Measurements from ENCODE around the gene TAGAP. TPM values are rescaled to one million over a fixed set of nuclear protein-coding genes. Genes with fewer than 3 reads are reported as not detected.

TAGAP gene
- total RNA-seq, 1 experiment from 2014 or later = 16.5 TPM

GRCh38 chr6:159008656-159009288 lies 36.0 kb downstream of the TAGAP start:
- Histone ChIP-seq H3K9ac (ENCODE audit: low read length) (no peak overlapping the region), H3K4me3 (ENCODE audit: low read length) (no peak overlapping the region), H3K4me2 (ENCODE audit: low read depth, low read length, poor library complexity, severe bottlenecking) (peak overlapping the region; percentile 10), H2AFZ (ENCODE audit: low read length) (no peak overlapping the region), H3K36me3 (ENCODE audit: insufficient read depth, low read length) (no peaks in the 10 kb centered on the region), H3K27me3 (ENCODE audit: low read length) (no peaks in the 10 kb centered on the region), H3K9me3 (ENCODE audit: low read length) (no peaks in the 10 kb centered on the region), H3K79me2 (ENCODE audit: low read length) (no peaks in the 10 kb centered on the region), H3K4me1 (ENCODE audit: low read length) (peaks cover 14% of the 10 kb centered on the region), H4K20me1 (ENCODE audit: insufficient read depth, low read depth, low read length) (no peaks in the 10 kb centered on the region), H3K27ac (ENCODE audit: low read length) (no peak overlapping the region), H3K9me2 (replicated peaks; ENCODE audit: insufficient read depth, low read length) (no peaks in the 10 kb centered on the region)
- DNase-seq = peak; percentile 86

GRCh38 chr6:159007510-159007909 lies 37.3 kb downstream of the TAGAP start:
- DNase-seq = no peak
- Histone ChIP-seq H3K79me2 (ENCODE audit: low read length) (no peaks in the 10 kb centered on the region), H3K36me3 (ENCODE audit: insufficient read depth, low read length) (no peaks in the 10 kb centered on the region), H3K9me3 (ENCODE audit: low read length) (no peaks in the 10 kb centered on the region), H3K4me3 (ENCODE audit: low read length) (no peak overlapping the region), H3K27ac (ENCODE audit: low read length) (no peak overlapping the region), H3K9ac (ENCODE audit: low read length) (no peak overlapping the region), H3K4me1 (ENCODE audit: low read length) (peaks cover 6% of the 10 kb centered on the region), H3K9me2 (replicated peaks; ENCODE audit: insufficient read depth, low read length) (no peaks in the 10 kb centered on the region), H3K27me3 (ENCODE audit: low read length) (no peaks in the 10 kb centered on the region), H2AFZ (ENCODE audit: low read length) (no peak overlapping the region), H3K4me2 (ENCODE audit: low read depth, low read length, poor library complexity, severe bottlenecking) (no peak overlapping the region), H4K20me1 (ENCODE audit: insufficient read depth, low read depth, low read length) (no peaks in the 10 kb centered on the region)

DNA sequence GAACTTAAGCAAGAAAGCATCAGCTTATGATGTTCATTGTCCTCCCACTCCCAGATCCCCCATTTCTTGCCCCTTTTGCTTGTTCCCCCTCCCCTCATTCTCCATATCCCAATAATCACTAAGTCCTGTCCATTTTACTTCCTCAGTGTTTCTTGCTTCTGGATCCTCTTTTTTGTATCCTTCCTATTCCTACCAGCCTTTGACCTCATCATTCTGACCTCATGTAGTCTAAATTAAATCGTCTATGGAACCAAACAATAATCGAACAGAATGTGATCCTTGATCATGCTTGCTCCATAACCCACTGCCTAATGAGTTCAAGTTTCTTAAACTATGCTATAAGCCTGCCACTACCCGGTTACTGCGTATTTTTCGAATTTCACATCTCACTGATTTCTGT lies 39.4 kb downstream of the TAGAP start:
- Histone ChIP-seq H3K27me3 (ENCODE audit: low read length) (no peaks in the 10 kb centered on the region), H3K27ac (ENCODE audit: low read length) (no peak overlapping the region), H2AFZ (ENCODE audit: low read length) (no peak overlapping the region), H3K36me3 (ENCODE audit: insufficient read depth, low read length) (no peaks in the 10 kb centered on the region), H3K9me3 (ENCODE audit: low read length) (no peaks in the 10 kb centered on the region), H3K4me3 (ENCODE audit: low read length) (no peak overlapping the region), H3K4me1 (ENCODE audit: low read length) (peaks cover 14% of the 10 kb centered on the region), H3K79me2 (ENCODE audit: low read length) (no peaks in the 10 kb centered on the region), H3K9me2 (replicated peaks; ENCODE audit: insufficient read depth, low read length) (no peaks in the 10 kb centered on the region), H3K4me2 (ENCODE audit: low read depth, low read length, poor library complexity, severe bottlenecking) (no peak overlapping the region), H4K20me1 (ENCODE audit: insufficient read depth, low read depth, low read length) (no peaks in the 10 kb centered on the region), H3K9ac (ENCODE audit: low read length) (no peak overlapping the region)
- DNase-seq = no peak

DNA sequence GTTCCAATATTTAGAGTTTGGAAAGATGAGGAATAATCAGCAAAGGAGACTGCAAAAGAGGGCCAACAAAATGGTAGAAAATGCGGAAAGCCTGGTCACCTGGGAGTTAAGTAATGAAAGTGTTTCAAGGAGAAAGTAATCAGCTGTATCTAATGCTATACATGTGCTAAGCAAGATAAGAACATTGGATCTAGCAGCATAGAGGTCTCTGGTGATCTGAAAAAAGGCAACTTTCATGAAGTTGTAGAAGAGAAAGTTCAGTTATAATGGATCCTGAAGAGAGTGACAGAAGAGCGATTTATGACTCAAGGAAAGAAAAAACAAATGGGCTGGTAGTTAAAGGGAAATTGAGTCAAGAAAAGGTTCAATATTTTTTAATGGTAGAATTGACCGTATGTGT lies 40.2 kb downstream of the TAGAP start:
- no peaks in the 10 kb centered on the region for H3K27me3 ChIP-seq (ENCODE audit: low read length)
- no peak overlapping the region for H3K27ac ChIP-seq (ENCODE audit: low read length)
- no peak for DNase-seq
- no peak overlapping the region for H3K9ac ChIP-seq (ENCODE audit: low read length)
- peaks cover 17% of the 10 kb centered on the region for H3K4me1 ChIP-seq (ENCODE audit: low read length)
- H3K36me3 ChIP-seq (ENCODE audit: insufficient read depth, low read length) = no peaks in the 10 kb centered on the region
- H3K9me3 ChIP-seq (ENCODE audit: low read length) = no peaks in the 10 kb centered on the region
- no peaks in the 10 kb centered on the region for H3K79me2 ChIP-seq (ENCODE audit: low read length)
- no peaks in the 10 kb centered on the region for H4K20me1 ChIP-seq (ENCODE audit: insufficient read depth, low read depth, low read length)
- H3K4me2 ChIP-seq (ENCODE audit: low read depth, low read length, poor library complexity, severe bottlenecking) = no peak overlapping the region
- H3K9me2 ChIP-seq (replicated peaks; ENCODE audit: insufficient read depth, low read length) = no peaks in the 10 kb centered on the region
- no peak overlapping the region for H3K4me3 ChIP-seq (ENCODE audit: low read length)
- H2AFZ ChIP-seq (ENCODE audit: low read length) = no peak overlapping the region

DNA sequence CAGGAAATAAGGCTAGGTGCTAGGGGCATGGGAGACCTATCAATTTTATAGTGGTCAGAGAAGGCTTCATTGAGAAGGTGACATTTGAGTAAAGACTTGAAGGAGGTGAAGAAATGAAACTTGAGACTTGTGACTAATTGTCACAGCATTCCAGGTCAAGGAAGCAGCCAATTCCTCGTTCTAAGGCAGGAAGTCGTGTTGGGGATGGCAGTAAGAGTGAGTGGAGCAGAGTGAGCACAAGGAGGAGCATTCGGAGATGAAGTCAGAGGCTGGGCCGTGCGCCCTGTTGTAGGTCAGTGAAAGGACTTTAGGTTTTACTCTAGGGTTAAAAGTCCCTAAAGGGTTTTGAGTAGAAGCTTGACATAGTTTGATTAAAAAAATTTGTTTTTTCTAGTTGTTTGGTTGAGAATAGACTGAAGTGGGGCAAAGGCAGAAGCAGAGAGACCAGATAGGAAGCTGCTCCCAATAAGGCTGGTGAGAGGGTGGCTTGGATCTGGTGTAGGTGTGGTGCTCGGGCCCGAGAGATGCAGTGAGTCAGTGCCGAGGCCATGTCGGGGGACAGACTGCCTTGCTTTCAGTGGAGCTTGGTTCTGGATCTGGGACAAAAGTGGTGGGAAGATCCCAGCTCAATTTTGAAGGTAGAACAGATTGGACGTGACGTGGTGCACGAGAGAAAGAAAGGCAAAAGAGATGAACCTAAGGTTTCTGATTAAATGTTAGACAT lies 42.2 kb downstream of the TAGAP start:
- Histone ChIP-seq H3K9ac (ENCODE audit: low read length) (no peak overlapping the region), H2AFZ (ENCODE audit: low read length) (no peak overlapping the region), H3K9me3 (ENCODE audit: low read length) (no peaks in the 10 kb centered on the region), H3K4me3 (ENCODE audit: low read length) (no peak overlapping the region), H3K4me2 (ENCODE audit: low read depth, low read length, poor library complexity, severe bottlenecking) (no peak overlapping the region), H3K4me1 (ENCODE audit: low read length) (peaks cover 17% of the 10 kb centered on the region), H3K79me2 (ENCODE audit: low read length) (no peaks in the 10 kb centered on the region), H3K27me3 (ENCODE audit: low read length) (no peaks in the 10 kb centered on the region), H3K36me3 (ENCODE audit: insufficient read depth, low read length) (no peaks in the 10 kb centered on the region), H4K20me1 (ENCODE audit: insufficient read depth, low read depth, low read length) (no peaks in the 10 kb centered on the region), H3K27ac (ENCODE audit: low read length) (no peak overlapping the region), H3K9me2 (replicated peaks; ENCODE audit: insufficient read depth, low read length) (no peaks in the 10 kb centered on the region)
- no peak for DNase-seq

DNA sequence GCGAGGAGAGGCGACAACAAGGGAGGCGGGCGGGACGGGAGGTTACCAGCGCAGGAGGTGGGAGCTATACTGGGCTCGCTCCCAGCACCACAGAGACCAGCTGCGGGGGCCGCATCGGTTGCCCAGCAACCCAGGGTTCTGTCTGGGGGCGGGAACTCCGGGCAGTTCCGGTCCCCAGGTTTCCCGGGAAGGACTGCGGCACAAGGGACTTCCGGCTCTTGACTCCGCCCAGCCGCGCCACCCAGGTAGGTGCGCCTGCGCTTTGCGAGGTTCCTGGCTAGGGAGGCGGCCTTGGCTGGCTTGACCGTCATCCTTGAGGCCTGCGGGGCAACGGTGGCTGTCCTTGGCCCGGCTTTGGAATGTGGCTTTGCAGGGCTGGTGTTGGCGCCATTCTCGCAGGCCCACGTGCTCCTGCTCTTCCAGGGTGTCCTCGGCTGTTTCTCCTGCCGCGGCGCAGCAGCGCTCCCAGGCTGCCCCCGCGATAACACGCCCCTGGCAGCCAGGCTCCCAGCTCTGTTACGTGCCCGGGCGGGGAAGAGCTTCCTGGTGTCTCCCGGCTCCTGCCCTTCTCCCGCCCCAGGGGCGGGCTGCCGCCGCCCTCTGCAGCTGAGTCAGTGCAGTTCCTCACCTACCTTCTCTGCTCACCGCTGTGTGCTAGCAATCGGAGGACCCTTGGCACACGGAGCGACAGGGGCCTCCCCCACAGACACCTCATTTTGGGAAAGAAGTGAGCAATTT lies 45.0 kb downstream of the TAGAP start, which contains the start of gene RSPH3:
Gene RSPH3, minus strand, starts transcription at position 537 of the 738 bp plus-strand sequence. CDS start 652 bp downstream, outside the sequence.
- Histone ChIP-seq H3K79me2 (ENCODE audit: low read length) (no peaks in the 10 kb centered on the region), H2AFZ (ENCODE audit: low read length) (peak within 1 kb of the TSS; percentile 89), H3K9me2 (replicated peaks; ENCODE audit: insufficient read depth, low read length) (no peaks in the 10 kb centered on the region), H3K4me2 (ENCODE audit: low read depth, low read length, poor library complexity, severe bottlenecking) (peak within 1 kb of the TSS; percentile 84), H3K4me1 (ENCODE audit: low read length) (peaks cover 17% of the 10 kb centered on the region), H3K9ac (ENCODE audit: low read length) (peak within 1 kb of the TSS; percentile 90), H4K20me1 (ENCODE audit: insufficient read depth, low read depth, low read length) (no peaks in the 10 kb centered on the region), H3K27ac (ENCODE audit: low read length) (peak within 1 kb of the TSS; percentile 70), H3K27me3 (ENCODE audit: low read length) (no peaks in the 10 kb centered on the region), H3K36me3 (ENCODE audit: insufficient read depth, low read length) (no peaks in the 10 kb centered on the region), H3K4me3 (ENCODE audit: low read length) (peak within 1 kb of the TSS; percentile 82), H3K9me3 (ENCODE audit: low read length) (no peaks in the 10 kb centered on the region)
- DNase-seq = peak; percentile 98

DNA sequence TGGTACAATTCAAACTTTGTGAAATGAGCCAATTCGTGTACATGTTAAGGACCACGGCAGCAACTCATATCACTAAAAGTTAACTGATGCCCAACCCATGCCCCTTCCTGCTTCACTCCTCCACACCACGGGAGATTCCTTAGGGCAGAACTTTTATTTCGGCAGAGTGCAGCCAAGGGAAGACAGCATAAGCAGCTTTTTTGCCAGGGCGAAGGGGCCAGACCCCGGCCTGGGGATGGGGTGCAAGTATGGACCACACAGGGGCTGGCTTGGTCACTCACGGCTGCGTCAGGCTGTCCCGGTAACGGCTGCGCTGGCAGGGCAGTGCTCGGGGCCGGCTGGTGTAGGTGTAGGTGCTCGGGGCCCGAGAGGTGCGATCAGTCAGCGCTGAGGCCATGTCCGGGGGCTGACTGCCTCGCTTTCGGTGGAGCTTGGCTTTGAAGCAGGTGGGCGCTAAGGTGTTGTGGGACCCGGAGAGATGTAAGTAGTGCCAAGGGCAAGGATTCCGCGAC lies 45.6 kb downstream of the TAGAP start:
- H3K9me3 ChIP-seq (ENCODE audit: low read length) = no peaks in the 10 kb centered on the region
- peak overlapping the region; percentile 82 for H3K4me3 ChIP-seq (ENCODE audit: low read length)
- no peaks in the 10 kb centered on the region for H4K20me1 ChIP-seq (ENCODE audit: insufficient read depth, low read depth, low read length)
- H3K4me2 ChIP-seq (ENCODE audit: low read depth, low read length, poor library complexity, severe bottlenecking) = peak overlapping the region; percentile 84
- peak overlapping the region; percentile 90 for H3K9ac ChIP-seq (ENCODE audit: low read length)
- H3K27me3 ChIP-seq (ENCODE audit: low read length) = no peaks in the 10 kb centered on the region
- peaks cover 17% of the 10 kb centered on the region for H3K4me1 ChIP-seq (ENCODE audit: low read length)
- no peaks in the 10 kb centered on the region for H3K36me3 ChIP-seq (ENCODE audit: insufficient read depth, low read length)
- H3K9me2 ChIP-seq (replicated peaks; ENCODE audit: insufficient read depth, low read length) = no peaks in the 10 kb centered on the region
- H3K79me2 ChIP-seq (ENCODE audit: low read length) = no peaks in the 10 kb centered on the region
- no peak overlapping the region for H3K27ac ChIP-seq (ENCODE audit: low read length)
- H2AFZ ChIP-seq (ENCODE audit: low read length) = peak overlapping the region; percentile 89
- DNase-seq = no peak

GRCh38 chr6:158996856-158997255 lies 47.9 kb downstream of the TAGAP start:
- no peaks in the 10 kb centered on the region for H3K36me3 ChIP-seq (ENCODE audit: insufficient read depth, low read length)
- H3K9me3 ChIP-seq (ENCODE audit: low read length) = no peaks in the 10 kb centered on the region
- H3K79me2 ChIP-seq (ENCODE audit: low read length) = no peaks in the 10 kb centered on the region
- H4K20me1 ChIP-seq (ENCODE audit: insufficient read depth, low read depth, low read length) = no peaks in the 10 kb centered on the region
- H3K4me2 ChIP-seq (ENCODE audit: low read depth, low read length, poor library complexity, severe bottlenecking) = no peak overlapping the region
- no peaks in the 10 kb centered on the region for H3K9me2 ChIP-seq (replicated peaks; ENCODE audit: insufficient read depth, low read length)
- H3K27me3 ChIP-seq (ENCODE audit: low read length) = no peaks in the 10 kb centered on the region
- peaks cover 17% of the 10 kb centered on the region for H3K4me1 ChIP-seq (ENCODE audit: low read length)
- H3K9ac ChIP-seq (ENCODE audit: low read length) = no peak overlapping the region
- DNase-seq = no peak
- H2AFZ ChIP-seq (ENCODE audit: low read length) = no peak overlapping the region
- no peak overlapping the region for H3K27ac ChIP-seq (ENCODE audit: low read length)
- H3K4me3 ChIP-seq (ENCODE audit: low read length) = no peak overlapping the region

All from Karpas-422 (cell line).